SU-DHL-6 (cell line): ENCODE measurements around the gene GCNT1.

Experiments
- H2AFZ ChIP-seq: fragments of 200-600 bp; sonication (generic); 2 replicates; pipeline ENCODE4 v1.6.1; 2014; ENCODE audit warnings: low read depth, mild to moderate bottlenecking, moderate library complexity, mixed read lengths, antibody characterized with exemption, low read length; ENCODE audit not compliant: severe bottlenecking
- H3F3A ChIP-seq: fragments of 200-600 bp; shearing (Covaris generic); 2 replicates; pipeline ENCODE4 v1.6.0; 2016; ENCODE audit warnings: antibody characterized with exemption, mild to moderate bottlenecking; ENCODE audit not compliant: insufficient read depth
- H3K27ac ChIP-seq: fragments of 200-600 bp; sonication (generic); 2 replicates; pipeline ENCODE4 v1.5.1; 2016; ENCODE audit warnings: low read depth, mild to moderate bottlenecking, low read length, moderate library complexity, mixed read lengths
- H3K27me3 ChIP-seq: fragments of 200-600 bp; sonication (generic), shearing (Covaris generic); 2 replicates; pipeline ENCODE4 v1.6.0; 2014; ENCODE audit warnings: mild to moderate bottlenecking, low read length
- H3K36me3 ChIP-seq: fragments of 200-600 bp; sonication (generic); 2 replicates; pipeline ENCODE4 v1.6.1; 2014; ENCODE audit warnings: mild to moderate bottlenecking, low read length, mixed read lengths
- H3K4me2 ChIP-seq: fragments of 300-600, 200-600 bp; shearing (Covaris generic), sonication (generic); 2 replicates; pipeline ENCODE4 v1.6.0; 2014; ENCODE audit warnings: low read length, low read depth, mild to moderate bottlenecking; ENCODE audit not compliant: poor library complexity, severe bottlenecking
- H3K4me3 ChIP-seq: fragments of 200-600 bp; sonication (generic); 2 replicates; pipeline ENCODE4 v1.5.1; 2014; ENCODE audit warnings: antibody characterized with exemption, low read length, mild to moderate bottlenecking, mixed read lengths; ENCODE audit not compliant: insufficient read depth, poor library complexity, severe bottlenecking
- H3K79me2 ChIP-seq: fragments of 200-600 bp; sonication (generic); 2 replicates; pipeline ENCODE4 v1.6.1; 2014; ENCODE audit warnings: mild to moderate bottlenecking, low read length, moderate library complexity; ENCODE audit not compliant: insufficient read depth
- H3K9ac ChIP-seq: fragments of 200-600 bp; sonication (generic); 2 replicates; pipeline ENCODE4 v1.7.0; 2014; ENCODE audit warnings: mild to moderate bottlenecking, low read length
- H3K9me2 ChIP-seq: fragments of 200-600 bp; sonication (generic); replicated peaks from 2 replicates; pipeline ENCODE4 v1.6.1; 2014; ENCODE audit warnings: low read length; ENCODE audit not compliant: insufficient read depth
- H3K9me3 ChIP-seq: fragments of 200-600 bp; sonication (generic); 2 replicates; pipeline ENCODE4 v1.6.1; 2014; ENCODE audit warnings: low read length, mixed read lengths; ENCODE audit not compliant: insufficient read depth
- H4K20me1 ChIP-seq: fragments of 200-600 bp; sonication (generic); 2 replicates; pipeline ENCODE4 v1.6.1; 2014; ENCODE audit warnings: low read depth, mild to moderate bottlenecking, antibody characterized with exemption, low read length, moderate library complexity, mixed read lengths
- EZH2phosphoT487 ChIP-seq: fragments of 200-600 bp; sonication (generic), shearing (Covaris generic); conservative IDR thresholded peaks from 2 replicates; pipeline ENCODE4 v1.6.1; 2018; ENCODE audit warnings: mild to moderate bottlenecking, antibody characterized with exemption, low read length, moderate library complexity, mixed read lengths
- TF ChIP-seq, protein P1 (sequence below): fragments of 200-600 bp; sonication (generic); IDR thresholded peaks from one replicate; pipeline ENCODE4 v1.5.1; 2017; ENCODE audit warnings: antibody characterized with exemption, mild to moderate bottlenecking, low read length, moderate library complexity; ENCODE audit not compliant: insufficient read depth, poor library complexity, severe bottlenecking

The GCNT1 gene

GRCh38 chr9:76452839-76453238 is 6.1 kb upstream of the GCNT1 start:
- H3K9me3 ChIP-seq = no peaks in the 10 kb centered on the region
- H3K9me2 ChIP-seq = no peaks in the 10 kb centered on the region
- no peak overlapping the region for H3K9ac ChIP-seq
- H3K79me2 ChIP-seq = no peaks in the 10 kb centered on the region
- no peak overlapping the region for H2AFZ ChIP-seq
- no peaks in the 10 kb centered on the region for H3K27me3 ChIP-seq
- no peaks in the 10 kb centered on the region for H3F3A ChIP-seq
- no peak overlapping the region for H3K4me3 ChIP-seq
- no peaks in the 10 kb centered on the region for H3K36me3 ChIP-seq
- no peak overlapping the region for H3K27ac ChIP-seq
- no peak overlapping the region for H3K4me2 ChIP-seq
- no peaks in the 10 kb centered on the region for H4K20me1 ChIP-seq
- TF ChIP-seq EZH2phosphoT487 = no peak
- TF ChIP-seq, protein P1, sequence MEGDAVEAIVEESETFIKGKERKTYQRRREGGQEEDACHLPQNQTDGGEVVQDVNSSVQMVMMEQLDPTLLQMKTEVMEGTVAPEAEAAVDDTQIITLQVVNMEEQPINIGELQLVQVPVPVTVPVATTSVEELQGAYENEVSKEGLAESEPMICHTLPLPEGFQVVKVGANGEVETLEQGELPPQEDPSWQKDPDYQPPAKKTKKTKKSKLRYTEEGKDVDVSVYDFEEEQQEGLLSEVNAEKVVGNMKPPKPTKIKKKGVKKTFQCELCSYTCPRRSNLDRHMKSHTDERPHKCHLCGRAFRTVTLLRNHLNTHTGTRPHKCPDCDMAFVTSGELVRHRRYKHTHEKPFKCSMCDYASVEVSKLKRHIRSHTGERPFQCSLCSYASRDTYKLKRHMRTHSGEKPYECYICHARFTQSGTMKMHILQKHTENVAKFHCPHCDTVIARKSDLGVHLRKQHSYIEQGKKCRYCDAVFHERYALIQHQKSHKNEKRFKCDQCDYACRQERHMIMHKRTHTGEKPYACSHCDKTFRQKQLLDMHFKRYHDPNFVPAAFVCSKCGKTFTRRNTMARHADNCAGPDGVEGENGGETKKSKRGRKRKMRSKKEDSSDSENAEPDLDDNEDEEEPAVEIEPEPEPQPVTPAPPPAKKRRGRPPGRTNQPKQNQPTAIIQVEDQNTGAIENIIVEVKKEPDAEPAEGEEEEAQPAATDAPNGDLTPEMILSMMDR = no peak

DNA sequence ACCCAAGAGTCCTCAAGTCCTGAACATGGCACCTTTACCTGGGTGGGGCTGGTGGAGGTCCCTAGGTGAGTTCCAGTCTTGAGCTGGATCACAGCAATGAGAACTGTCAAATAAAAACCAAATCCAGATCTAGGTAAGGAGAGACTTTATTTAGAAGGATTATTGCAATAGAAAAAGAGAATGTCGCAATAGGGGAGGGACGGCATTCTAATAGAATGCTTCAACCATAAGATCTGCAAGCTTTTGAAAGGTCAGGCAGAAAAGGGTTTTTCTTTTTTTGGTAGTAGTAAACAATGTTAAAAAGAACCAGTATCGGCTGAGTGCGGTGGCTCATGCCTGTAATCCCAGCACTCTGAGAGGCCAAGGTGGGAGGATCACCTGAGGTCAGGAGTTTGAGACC is 5.2 kb upstream of the GCNT1 start:
- H3K4me3 ChIP-seq = no peak overlapping the region
- no peaks in the 10 kb centered on the region for H3K9me3 ChIP-seq
- no peaks in the 10 kb centered on the region for H3K9me2 ChIP-seq
- no peaks in the 10 kb centered on the region for H3F3A ChIP-seq
- no peaks in the 10 kb centered on the region for H3K79me2 ChIP-seq
- no peak overlapping the region for H3K9ac ChIP-seq
- H2AFZ ChIP-seq = no peak overlapping the region
- H3K27ac ChIP-seq = no peak overlapping the region
- H3K4me2 ChIP-seq = no peak overlapping the region
- no peaks in the 10 kb centered on the region for H3K36me3 ChIP-seq
- TF ChIP-seq EZH2phosphoT487 = no peak
- no peaks in the 10 kb centered on the region for H3K27me3 ChIP-seq
- H4K20me1 ChIP-seq = no peaks in the 10 kb centered on the region

DNA sequence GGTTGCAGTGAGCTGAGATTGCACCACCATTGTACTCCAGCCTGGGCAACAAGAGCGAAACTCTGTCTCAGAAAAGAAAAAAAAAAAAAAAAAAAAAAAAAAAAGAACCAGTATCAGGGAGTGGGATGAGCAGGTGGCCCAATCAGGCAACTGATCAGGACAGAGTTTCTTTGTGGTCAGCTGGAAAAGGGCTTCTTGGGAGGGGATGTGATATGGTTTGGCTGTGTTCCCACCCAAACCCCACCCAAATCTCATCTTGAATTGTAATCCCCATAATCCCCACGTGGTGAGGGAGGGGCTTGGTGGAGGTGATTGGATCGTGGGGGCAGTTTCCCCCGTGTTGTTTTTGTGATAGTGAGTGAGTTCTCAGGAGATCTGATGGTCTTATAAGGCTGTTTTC is 4.7 kb upstream of the GCNT1 start:
- H3K36me3 ChIP-seq = no peaks in the 10 kb centered on the region
- H3K27ac ChIP-seq = no peak overlapping the region
- H3K4me3 ChIP-seq = no peak overlapping the region
- H3F3A ChIP-seq = no peaks in the 10 kb centered on the region
- no peak for TF ChIP-seq EZH2phosphoT487
- TF ChIP-seq, protein P1 = no peak
- no peak overlapping the region for H2AFZ ChIP-seq
- H3K27me3 ChIP-seq = no peaks in the 10 kb centered on the region
- H4K20me1 ChIP-seq = no peaks in the 10 kb centered on the region
- no peak overlapping the region for H3K9ac ChIP-seq
- no peaks in the 10 kb centered on the region for H3K9me3 ChIP-seq
- H3K79me2 ChIP-seq = peaks cover 1% of the 10 kb centered on the region
- no peaks in the 10 kb centered on the region for H3K9me2 ChIP-seq
- no peak overlapping the region for H3K4me2 ChIP-seq

DNA sequence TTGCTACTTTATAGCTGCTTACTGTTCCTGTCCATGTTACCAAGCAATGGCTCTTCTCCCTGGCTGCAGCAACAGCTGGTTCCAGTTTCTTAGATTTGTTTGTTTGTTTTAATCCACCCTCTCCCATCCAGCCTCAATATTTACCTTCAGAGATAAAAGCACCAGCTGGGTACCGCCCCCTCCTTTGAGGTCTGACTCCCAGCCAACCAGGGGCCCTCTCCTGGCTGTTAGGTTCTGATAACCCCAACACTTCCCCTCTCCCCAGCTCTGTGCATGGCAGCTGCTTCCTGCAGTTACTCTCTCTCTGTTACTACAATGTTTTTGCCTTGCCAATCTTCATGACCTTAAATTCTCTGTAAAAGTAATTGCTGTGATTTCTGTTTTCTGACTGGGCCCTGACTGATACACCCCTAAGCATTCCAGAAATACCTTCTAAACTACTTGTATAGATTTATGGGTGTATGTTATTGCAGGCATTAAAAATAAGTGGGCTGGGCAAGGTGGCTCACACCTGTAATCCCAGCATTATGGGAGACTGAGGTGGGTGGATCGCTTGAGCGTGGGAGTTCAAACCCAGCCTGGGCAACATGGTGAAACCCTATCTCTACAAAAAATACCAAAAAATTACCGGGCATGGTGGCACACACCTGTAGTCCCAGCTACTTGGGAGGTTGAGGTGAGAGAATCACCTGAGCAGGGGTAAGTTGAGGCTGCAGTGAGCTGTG is 2.6 kb upstream of the GCNT1 start:
- Histone ChIP-seq H3K27ac (no peak overlapping the region), H3K4me2 (no peak overlapping the region), H2AFZ (no peak overlapping the region), H3K9me2 (no peaks in the 10 kb centered on the region), H3K9ac (no peak overlapping the region), H3K79me2 (peaks cover 21% of the 10 kb centered on the region), H3K36me3 (no peaks in the 10 kb centered on the region), H3F3A (peaks cover 14% of the 10 kb centered on the region; the same call in 1 of the 2 replicates), H3K9me3 (no peaks in the 10 kb centered on the region), H4K20me1 (no peaks in the 10 kb centered on the region), H3K4me3 (no peak overlapping the region), H3K27me3 (no peaks in the 10 kb centered on the region)
- TF ChIP-seq, protein P1 = no peak
- no peak for TF ChIP-seq EZH2phosphoT487
